ENCODE measurements around the gene BTBD2.

DNA sequence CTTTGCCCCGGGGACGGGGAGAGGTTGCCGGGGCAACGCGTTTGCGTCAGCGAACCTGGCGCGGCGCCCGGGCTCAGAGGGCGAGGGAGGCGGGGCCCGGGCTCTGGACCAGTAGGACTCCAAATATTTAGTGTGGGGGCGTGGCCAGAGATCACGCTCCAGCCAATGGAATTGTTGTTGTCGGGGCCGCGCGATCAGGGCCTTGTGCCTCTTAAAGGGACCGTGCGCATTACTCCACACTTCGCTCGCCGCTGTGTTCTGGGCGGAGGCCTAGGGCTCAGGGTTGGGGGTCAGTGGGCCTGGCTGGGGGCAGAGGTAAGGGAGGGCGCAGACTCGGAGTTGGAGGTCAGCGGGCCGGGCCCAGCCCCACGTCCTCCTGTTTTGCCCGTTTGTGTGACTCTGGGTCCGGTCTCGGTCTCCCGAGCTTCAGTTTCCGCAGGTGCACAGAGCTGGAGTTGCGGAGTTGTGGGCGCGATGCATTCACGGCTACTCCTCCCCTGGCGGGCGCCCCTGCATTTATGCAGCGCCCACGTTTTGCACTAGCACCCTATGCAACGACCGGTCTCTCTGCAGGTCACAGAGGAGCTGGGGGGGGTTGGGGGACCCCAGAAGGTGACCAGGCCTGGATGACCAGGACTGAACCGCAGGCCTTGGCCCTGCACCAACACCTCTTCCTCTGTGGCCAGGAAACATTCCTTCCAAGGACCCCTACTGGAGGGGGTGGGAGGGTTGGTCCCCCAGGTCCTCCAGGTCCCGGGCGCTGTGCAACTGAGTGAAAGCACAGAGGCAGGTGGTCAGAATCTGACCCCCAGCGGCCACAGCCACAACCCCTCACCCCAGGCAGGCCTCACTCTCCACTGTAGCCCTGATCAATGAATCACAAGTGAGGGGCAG lies 46.2 kb upstream of the BTBD2 start:
- TF ChIP-seq, protein P1, sequence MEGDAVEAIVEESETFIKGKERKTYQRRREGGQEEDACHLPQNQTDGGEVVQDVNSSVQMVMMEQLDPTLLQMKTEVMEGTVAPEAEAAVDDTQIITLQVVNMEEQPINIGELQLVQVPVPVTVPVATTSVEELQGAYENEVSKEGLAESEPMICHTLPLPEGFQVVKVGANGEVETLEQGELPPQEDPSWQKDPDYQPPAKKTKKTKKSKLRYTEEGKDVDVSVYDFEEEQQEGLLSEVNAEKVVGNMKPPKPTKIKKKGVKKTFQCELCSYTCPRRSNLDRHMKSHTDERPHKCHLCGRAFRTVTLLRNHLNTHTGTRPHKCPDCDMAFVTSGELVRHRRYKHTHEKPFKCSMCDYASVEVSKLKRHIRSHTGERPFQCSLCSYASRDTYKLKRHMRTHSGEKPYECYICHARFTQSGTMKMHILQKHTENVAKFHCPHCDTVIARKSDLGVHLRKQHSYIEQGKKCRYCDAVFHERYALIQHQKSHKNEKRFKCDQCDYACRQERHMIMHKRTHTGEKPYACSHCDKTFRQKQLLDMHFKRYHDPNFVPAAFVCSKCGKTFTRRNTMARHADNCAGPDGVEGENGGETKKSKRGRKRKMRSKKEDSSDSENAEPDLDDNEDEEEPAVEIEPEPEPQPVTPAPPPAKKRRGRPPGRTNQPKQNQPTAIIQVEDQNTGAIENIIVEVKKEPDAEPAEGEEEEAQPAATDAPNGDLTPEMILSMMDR (IDR thresholded peaks at IDR 0.05) = no peak
- no peak for TF ChIP-seq POLR2A (IDR thresholded peaks at IDR 0.05)

Measured in lower leg skin (tissue), 3 donors.